H9 (cell line): Measurements from ENCODE around the gene CKMT2. TPM values are rescaled to one million over a fixed set of nuclear protein-coding genes. Genes with fewer than 3 reads are reported as not detected.

Experiments
- DNase-seq: peaks from one replicate; pipeline ENCODE4 v3.0.0-alpha.2; 2017
- H2AFZ ChIP-seq: one replicate; pipeline ENCODE4 v1.6.1; 2013; ENCODE audit warnings: mild to moderate bottlenecking, low read length, control low read depth, moderate library complexity
- H2AK5ac ChIP-seq: 2 replicates; pipeline ENCODE4 v1.6.1; 2013; ENCODE audit warnings: low read length, control low read depth, mixed read lengths; ENCODE audit not compliant: insufficient read length
- H2BK120ac ChIP-seq: one replicate; pipeline ENCODE4 v1.6.1; 2013; ENCODE audit warnings: low read depth, mild to moderate bottlenecking, low read length, control low read depth, inconsistent platforms; ENCODE audit not compliant: poor library complexity, severe bottlenecking
- H2BK12ac ChIP-seq: 2 replicates; pipeline ENCODE4 v1.6.1; 2013; ENCODE audit warnings: low read length, control low read depth, mixed read lengths, low read depth; ENCODE audit not compliant: insufficient read length
- H2BK15ac ChIP-seq: 2 replicates; pipeline ENCODE4 v1.6.1; 2013; ENCODE audit warnings: low read depth, low read length, control low read depth
- H2BK20ac ChIP-seq: one replicate; pipeline ENCODE4 v1.6.1; 2013; ENCODE audit warnings: low read depth, mild to moderate bottlenecking, low read length, control low read depth, inconsistent platforms; ENCODE audit not compliant: poor library complexity, severe bottlenecking
- H2BK5ac ChIP-seq: 2 replicates; pipeline ENCODE4 v1.6.1; 2013; ENCODE audit warnings: low read length, control low read depth, mixed read lengths; ENCODE audit not compliant: insufficient read length
- H3K14ac ChIP-seq: 2 replicates; pipeline ENCODE4 v1.6.1; 2013; ENCODE audit warnings: low read length, control low read depth; ENCODE audit not compliant: insufficient read depth
- H3K18ac ChIP-seq: 2 replicates; pipeline ENCODE4 v1.6.1; 2013; ENCODE audit warnings: low read depth, mild to moderate bottlenecking, mixed read lengths, low read length, control low read depth; ENCODE audit not compliant: insufficient read length
- H3K23ac ChIP-seq: 2 replicates; pipeline ENCODE4 v1.6.1; 2013; ENCODE audit warnings: low read length, control low read depth, mixed read lengths, low read depth; ENCODE audit not compliant: insufficient read length
- H3K23me2 ChIP-seq: 2 replicates; pipeline ENCODE4 v1.6.1; 2013; ENCODE audit warnings: low read depth, mild to moderate bottlenecking, mixed read lengths, low read length, control low read depth; ENCODE audit not compliant: insufficient read length, poor library complexity, severe bottlenecking
- H3K27ac ChIP-seq: 2 replicates; pipeline ENCODE4 v1.5.1; 2013; ENCODE audit warnings: low read length, control low read depth, mixed read lengths, low read depth; ENCODE audit not compliant: insufficient read length
- H3K27me3 ChIP-seq: 2 replicates; pipeline ENCODE4 v1.6.1; 2013; ENCODE audit warnings: low read length, control low read depth, inconsistent platforms; ENCODE audit not compliant: insufficient read depth
- H3K4ac ChIP-seq: 2 replicates; pipeline ENCODE4 v1.6.1; 2013; ENCODE audit warnings: low read depth, mild to moderate bottlenecking, control low read depth, inconsistent platforms, low read length, moderate library complexity
- H3K4me1 ChIP-seq: 2 replicates; pipeline ENCODE4 v1.6.1; 2013; ENCODE audit warnings: low read length, control low read depth, inconsistent platforms; ENCODE audit not compliant: insufficient read depth
- H3K4me2 ChIP-seq: 2 replicates; pipeline ENCODE4 v1.6.1; 2013; ENCODE audit warnings: low read length, control low read depth, mixed read lengths; ENCODE audit not compliant: insufficient read length, insufficient read depth
- H3K56ac ChIP-seq: 2 replicates; pipeline ENCODE4 v1.6.1; 2013; ENCODE audit warnings: low read depth, mild to moderate bottlenecking, mixed read lengths, low read length, control low read depth; ENCODE audit not compliant: insufficient read length
- H3K79me1 ChIP-seq: 2 replicates; pipeline ENCODE4 v1.6.1; 2013; ENCODE audit warnings: low read depth, mild to moderate bottlenecking, moderate library complexity, low read length, control low read depth, inconsistent platforms; ENCODE audit not compliant: insufficient read depth, poor library complexity, severe bottlenecking
- H3K79me2 ChIP-seq: 2 replicates; pipeline ENCODE4 v1.6.1; 2013; ENCODE audit warnings: low read length, control low read depth, inconsistent platforms; ENCODE audit not compliant: insufficient read depth
- H3K9ac ChIP-seq: 2 replicates; pipeline ENCODE4 v1.6.1; 2013; ENCODE audit warnings: low read length, control low read depth, mixed read lengths; ENCODE audit not compliant: insufficient read length; ENCODE audit errors: extremely low read depth
- H3K9me3 ChIP-seq: one replicate; pipeline ENCODE4 v1.6.1; 2013; ENCODE audit warnings: low read depth, low read length, inconsistent platforms; ENCODE audit not compliant: control insufficient read depth
- H3T11ph ChIP-seq: one replicate; pipeline ENCODE4 v1.6.1; 2013; ENCODE audit warnings: mild to moderate bottlenecking, low read length, control low read depth, inconsistent platforms
- H4K20me1 ChIP-seq: one replicate; pipeline ENCODE4 v1.6.1; 2013; ENCODE audit not compliant: control insufficient read depth, insufficient read length, insufficient read depth
- H4K5ac ChIP-seq: 2 replicates; pipeline ENCODE4 v1.6.1; 2013; ENCODE audit warnings: low read depth, mild to moderate bottlenecking, mixed read lengths, low read length, control low read depth; ENCODE audit not compliant: insufficient read length
- H4K8ac ChIP-seq: replicated peaks from 2 replicates; pipeline ENCODE4 v1.6.1; 2013; ENCODE audit warnings: low read length, control low read depth, mixed read lengths, low read depth; ENCODE audit not compliant: insufficient read length
- H4K91ac ChIP-seq: 2 replicates; pipeline ENCODE4 v1.6.1; 2013; ENCODE audit warnings: low read depth, mild to moderate bottlenecking, moderate library complexity, mixed read lengths, low read length, control low read depth; ENCODE audit not compliant: insufficient read length
- H3K27ac Mint-ChIP-seq, 3 experiments: 2 replicates in 2 of 3; 3 replicates in 1 of 3; pipeline ENCODE4 v1.8.0; 2020 to 2021; ENCODE audit warnings: mixed read lengths in 3 of 3, mild to moderate bottlenecking in 1 of 3, moderate library complexity in 1 of 3
- H3K27me3 Mint-ChIP-seq: 2 replicates; pipeline ENCODE4 v1.8.0; 2021; ENCODE audit warnings: low read depth, mild to moderate bottlenecking, moderate library complexity, mixed read lengths
- H3K36me3 Mint-ChIP-seq, 3 experiments: 2 replicates in 2 of 3; 3 replicates in 1 of 3; pipeline ENCODE4 v1.8.0; 2020 to 2021; ENCODE audit warnings: low read depth in 3 of 3, mixed read lengths in 3 of 3; ENCODE audit not compliant: insufficient read depth in 1 of 3
- H3K4me1 Mint-ChIP-seq, 2 experiments: 2 replicates each; pipeline ENCODE4 v1.8.0; 2020; ENCODE audit warnings: mixed read lengths in 2 of 2
- H3K4me3 Mint-ChIP-seq, 2 experiments: 2 replicates in 1 of 2; 3 replicates in 1 of 2; pipeline ENCODE4 v1.8.0; 2020 to 2021; ENCODE audit warnings: mild to moderate bottlenecking in 2 of 2, mixed read lengths in 2 of 2, moderate library complexity in 1 of 2
- H3K9me3 Mint-ChIP-seq, 2 experiments: 2 replicates in 1 of 2; 3 replicates in 1 of 2; pipeline ENCODE4 v1.8.0; 2020; ENCODE audit warnings: mild to moderate bottlenecking in 2 of 2, mixed read lengths in 2 of 2, moderate library complexity in 1 of 2
- WGBS: extraction: QIAGEN DNeasy Blood & Tissue Kit; methylation state at CpG from one replicate; pipeline ENCODE4 v1.1.7; 2013; ENCODE audit warnings: missing lambda C conversion rate, low lambda C conversion rate, mixed read lengths; ENCODE audit not compliant: insufficient read length; ENCODE audit errors: extremely low coverage; 5-methylcytosine and 5-hydroxymethylcytosine counted together
- total RNA-seq: library from RNA; stranded (reverse); gene quantifications from 2 replicates; pipeline ENCODE4 v1.2.1, GENCODE V29; 2021
- TF ChIP-seq, protein P1 (sequence below): fragments of 200-600 bp; sonication (generic); conservative IDR thresholded peaks from 3 replicates; pipeline ENCODE4 v1.8.0; 2021; ENCODE audit warnings: antibody characterized with exemption, mild to moderate bottlenecking

Gene CKMT2
- total RNA-seq, 1 experiment from 2014 or later, result 1.8 TPM

DNA sequence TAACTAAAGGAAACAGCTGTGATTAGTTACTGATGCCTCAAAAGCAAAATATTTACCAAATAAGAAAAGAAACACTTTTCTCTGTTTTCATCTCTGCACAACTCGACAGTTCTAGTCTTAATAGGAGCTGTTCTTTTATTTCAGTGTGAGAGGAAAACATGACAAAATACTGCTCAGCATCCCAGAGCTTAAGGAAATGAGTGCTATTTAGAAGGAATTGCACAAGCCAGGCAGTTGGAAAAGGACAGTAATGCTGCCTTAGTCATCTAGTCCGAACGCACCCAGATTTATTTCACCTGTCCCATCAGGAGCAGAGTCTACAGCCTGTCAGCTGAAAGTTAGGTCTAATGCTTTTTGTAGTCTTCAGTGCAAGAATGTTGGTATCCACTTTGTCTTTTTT, 80.6 kb downstream of the CKMT2 start:
- H3K4ac ChIP-seq, result no peak overlapping the region
- H3K4me2 ChIP-seq, result no peak overlapping the region
- no peak overlapping the region for H3K18ac ChIP-seq
- no peak overlapping the region for H3K9ac ChIP-seq
- H3K14ac ChIP-seq, result no peak overlapping the region
- no peak for DNase-seq
- H2AK5ac ChIP-seq, result no peak overlapping the region
- TF ChIP-seq, protein P1, sequence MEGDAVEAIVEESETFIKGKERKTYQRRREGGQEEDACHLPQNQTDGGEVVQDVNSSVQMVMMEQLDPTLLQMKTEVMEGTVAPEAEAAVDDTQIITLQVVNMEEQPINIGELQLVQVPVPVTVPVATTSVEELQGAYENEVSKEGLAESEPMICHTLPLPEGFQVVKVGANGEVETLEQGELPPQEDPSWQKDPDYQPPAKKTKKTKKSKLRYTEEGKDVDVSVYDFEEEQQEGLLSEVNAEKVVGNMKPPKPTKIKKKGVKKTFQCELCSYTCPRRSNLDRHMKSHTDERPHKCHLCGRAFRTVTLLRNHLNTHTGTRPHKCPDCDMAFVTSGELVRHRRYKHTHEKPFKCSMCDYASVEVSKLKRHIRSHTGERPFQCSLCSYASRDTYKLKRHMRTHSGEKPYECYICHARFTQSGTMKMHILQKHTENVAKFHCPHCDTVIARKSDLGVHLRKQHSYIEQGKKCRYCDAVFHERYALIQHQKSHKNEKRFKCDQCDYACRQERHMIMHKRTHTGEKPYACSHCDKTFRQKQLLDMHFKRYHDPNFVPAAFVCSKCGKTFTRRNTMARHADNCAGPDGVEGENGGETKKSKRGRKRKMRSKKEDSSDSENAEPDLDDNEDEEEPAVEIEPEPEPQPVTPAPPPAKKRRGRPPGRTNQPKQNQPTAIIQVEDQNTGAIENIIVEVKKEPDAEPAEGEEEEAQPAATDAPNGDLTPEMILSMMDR, result no peak
- H3K9me3 Mint-ChIP-seq, result no peaks in the 10 kb centered on the region
- no peak overlapping the region for H3K56ac ChIP-seq
- no peak overlapping the region for H3K23ac ChIP-seq
- no peak overlapping the region for H4K8ac ChIP-seq
- no peaks in the 10 kb centered on the region for H3K79me2 ChIP-seq
- H4K20me1 ChIP-seq, result no peaks in the 10 kb centered on the region
- H4K91ac ChIP-seq, result no peak overlapping the region
- no peaks in the 10 kb centered on the region for H3K27me3 ChIP-seq
- no peak overlapping the region for H4K5ac ChIP-seq
- no peaks in the 10 kb centered on the region for H3K27me3 Mint-ChIP-seq
- H3K36me3 Mint-ChIP-seq, result peaks cover 0 to 31% (median 7%) of the 10 kb centered on the region in 3 experiments; a peak in 5 of 7 replicates
- H2BK120ac ChIP-seq, result no peak overlapping the region
- no peaks in the 10 kb centered on the region for H3K23me2 ChIP-seq
- H3K4me1 ChIP-seq, result no peaks in the 10 kb centered on the region; the same call in 1 of the 2 replicates
- no peak overlapping the region for H2BK20ac ChIP-seq
- no CpG with 5 or more reads among the region's 3 CpGs for whole genome bisulfite sequencing
- no peak overlapping the region for H3K4me3 Mint-ChIP-seq
- H3T11ph ChIP-seq, result no peak overlapping the region
- H2AFZ ChIP-seq, result no peak overlapping the region
- no peak overlapping the region; a peak in 1 of 7 replicates for H3K27ac Mint-ChIP-seq
- H3K79me1 ChIP-seq, result no peaks in the 10 kb centered on the region
- no peak overlapping the region for H2BK12ac ChIP-seq
- no peak overlapping the region for H2BK15ac ChIP-seq
- peaks cover 7 to 19% of the 10 kb centered on the region in 2 experiments; a peak in 3 of 4 replicates for H3K4me1 Mint-ChIP-seq
- H2BK5ac ChIP-seq, result no peak overlapping the region
- no peaks in the 10 kb centered on the region for H3K9me3 ChIP-seq
- H3K27ac ChIP-seq, result no peak overlapping the region
